Measurements from ENCODE around the gene WAS.
"Not testable (repeated sequence)": the region's sequence is repeated elsewhere in the genome, so short reads cannot be mapped to it uniquely, and the experiment has no call there.

Gene WAS

DNA sequence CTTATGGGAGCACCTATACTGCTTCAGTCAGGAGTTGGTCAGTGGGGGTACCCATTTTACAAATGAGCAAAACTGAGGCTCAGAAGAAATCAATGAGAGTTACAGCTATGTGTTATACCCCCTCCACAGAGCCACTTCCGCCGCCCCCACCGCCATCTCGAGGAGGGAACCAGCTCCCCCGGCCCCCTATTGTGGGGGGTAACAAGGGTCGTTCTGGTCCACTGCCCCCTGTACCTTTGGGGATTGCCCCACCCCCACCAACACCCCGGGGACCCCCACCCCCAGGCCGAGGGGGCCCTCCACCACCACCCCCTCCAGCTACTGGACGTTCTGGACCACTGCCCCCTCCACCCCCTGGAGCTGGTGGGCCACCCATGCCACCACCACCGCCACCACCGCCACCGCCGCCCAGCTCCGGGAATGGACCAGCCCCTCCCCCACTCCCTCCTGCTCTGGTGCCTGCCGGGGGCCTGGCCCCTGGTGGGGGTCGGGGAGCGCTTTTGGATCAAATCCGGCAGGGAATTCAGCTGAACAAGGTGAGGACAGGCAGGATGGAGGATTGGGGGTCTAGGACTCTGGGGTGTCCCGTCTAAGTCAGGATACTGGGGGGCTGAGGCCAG, 5.0 kb downstream of the WAS start:
- DNase-seq, result no peak

GRCh38 chrX:48689208-48689920, 5.8 kb downstream of the WAS start:
- no peak for DNase-seq

GRCh38 chrX:48691746-48692145, 8.1 kb downstream of the WAS start:
- not testable (repeated sequence) for DNase-seq

DNA sequence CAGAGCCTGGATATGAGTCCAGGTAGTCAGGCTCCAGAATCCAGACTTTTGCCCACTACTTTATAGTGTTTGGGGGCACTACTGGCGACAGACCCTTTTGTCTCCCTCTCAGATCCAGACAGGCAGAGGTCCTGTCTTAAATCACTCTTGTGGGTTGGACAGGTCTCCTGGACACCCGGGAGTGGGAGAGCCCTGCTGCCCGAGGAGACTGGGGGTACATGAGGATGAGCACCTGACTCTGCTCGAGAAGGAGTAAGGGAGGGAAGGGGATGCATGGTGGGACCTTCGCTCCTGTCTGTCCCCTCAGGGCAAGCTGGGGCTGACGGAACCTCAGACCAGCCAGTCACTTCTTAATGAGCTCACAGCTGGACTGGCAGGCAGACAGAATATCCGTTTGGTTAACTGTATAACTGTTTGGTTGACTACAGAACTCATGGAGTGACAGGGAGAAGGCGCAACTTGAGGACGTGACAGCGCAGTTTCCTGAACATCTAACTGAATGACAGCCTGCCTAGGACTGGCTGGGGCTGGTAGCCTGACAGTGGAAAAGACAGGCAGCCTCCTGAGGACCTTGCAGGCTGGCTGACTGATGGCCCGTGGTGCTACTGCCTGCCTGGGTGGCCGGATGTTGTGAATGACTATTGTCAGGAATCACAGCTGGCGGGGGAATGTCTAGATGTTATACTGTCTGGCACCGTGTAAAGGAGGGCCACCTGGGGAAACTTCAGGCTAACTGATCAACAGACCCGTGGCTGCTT, 11.4 kb downstream of the WAS start:
- DNase-seq, result no peak

GRCh38 chrX:48695534-48695896, 11.9 kb downstream of the WAS start:
- DNase-seq, result no peak

GRCh38 chrX:48695925-48696300, 12.3 kb downstream of the WAS start:
- DNase-seq, result no peak

DNA sequence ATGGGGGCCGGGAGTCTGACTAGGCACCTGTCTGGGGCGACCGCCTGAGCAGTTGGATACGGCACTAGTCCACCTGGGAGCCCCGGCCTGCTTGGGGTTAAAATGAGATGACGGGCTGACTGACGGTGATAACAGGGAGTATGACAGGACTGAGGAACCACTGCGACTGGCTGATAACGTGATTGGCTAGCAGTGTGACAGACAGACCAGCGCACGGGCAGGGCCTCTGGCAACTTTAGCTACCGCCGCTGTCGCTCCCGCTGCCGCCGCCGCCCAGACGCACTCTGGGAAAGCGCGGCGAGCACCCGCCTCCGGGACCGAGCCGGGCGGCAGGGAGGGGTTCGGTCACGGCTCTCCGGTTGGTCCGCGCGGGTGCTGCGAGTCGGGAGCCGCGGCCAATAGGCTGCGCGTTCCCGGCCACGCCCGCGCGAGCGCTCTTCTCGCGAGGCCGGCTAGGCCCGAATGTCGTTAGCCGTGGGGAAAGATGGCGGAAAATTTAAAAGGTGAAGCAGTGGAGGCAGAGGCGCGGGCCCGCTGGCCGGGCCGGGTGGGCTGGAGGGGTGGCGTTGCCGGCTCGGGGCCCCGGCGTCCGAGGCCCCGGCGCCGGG, 12.8 kb downstream of the WAS start, which contains the start of gene SUV39H1:
TSS of gene SUV39H1 (plus strand) at position 434 of the 608 bp plus-strand sequence. CDS start at position 485, 51 bp downstream.
- peak; percentile 87 for DNase-seq

DNA sequence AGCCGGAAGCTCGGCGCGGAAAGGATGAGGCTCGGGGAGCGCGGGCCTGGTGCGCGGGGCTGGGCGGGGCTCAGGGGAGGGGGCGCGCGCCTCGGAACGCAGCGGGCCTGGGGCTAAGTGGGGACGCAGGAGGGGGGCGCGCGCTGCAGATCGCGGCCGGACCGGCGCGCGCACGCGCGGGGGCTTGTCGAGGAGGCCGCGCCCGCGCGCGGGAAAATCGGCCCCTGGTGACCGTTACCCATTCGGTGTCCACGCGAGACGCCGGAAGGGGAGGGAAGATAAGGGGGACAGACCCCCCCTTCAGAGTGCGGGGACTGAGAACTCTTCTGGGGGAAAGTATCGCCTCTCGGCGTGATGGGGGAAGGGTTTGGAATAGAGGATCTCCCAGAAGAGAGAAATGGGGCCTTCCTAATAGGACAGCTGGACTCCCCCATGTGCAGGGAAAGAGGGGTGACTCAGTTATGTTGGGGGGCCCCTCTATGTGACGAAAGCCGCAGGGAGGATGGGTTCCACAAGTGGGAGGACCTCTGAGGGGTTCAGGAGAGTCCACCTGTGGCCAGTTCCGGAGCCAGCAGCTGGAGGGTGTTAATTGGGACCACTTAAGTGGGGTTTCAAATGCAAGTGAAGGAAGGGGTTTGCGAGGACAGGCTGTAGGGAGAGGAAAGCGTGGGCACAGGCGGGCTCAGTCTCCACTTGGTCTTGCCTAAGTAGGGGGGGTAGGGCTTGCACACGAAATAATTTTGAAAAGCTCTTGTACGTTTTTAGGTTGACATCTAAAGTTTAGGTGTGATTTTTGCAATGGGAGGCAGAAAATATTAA, 13.5 kb downstream of the WAS start:
- no peak for DNase-seq

- no peak for DNase-seq
Measured at GRCh38 chrX:48698306-48698705, 14.7 kb downstream of the WAS start.

DNA sequence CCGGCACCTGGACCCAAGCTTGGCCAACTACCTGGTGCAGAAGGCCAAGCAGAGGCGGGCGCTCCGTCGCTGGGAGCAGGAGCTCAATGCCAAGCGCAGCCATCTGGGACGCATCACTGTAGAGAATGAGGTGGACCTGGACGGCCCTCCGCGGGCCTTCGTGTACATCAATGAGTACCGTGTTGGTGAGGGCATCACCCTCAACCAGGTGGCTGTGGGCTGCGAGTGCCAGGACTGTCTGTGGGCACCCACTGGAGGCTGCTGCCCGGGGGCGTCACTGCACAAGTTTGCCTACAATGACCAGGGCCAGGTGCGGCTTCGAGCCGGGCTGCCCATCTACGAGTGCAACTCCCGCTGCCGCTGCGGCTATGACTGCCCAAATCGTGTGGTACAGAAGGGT, 16.6 kb downstream of the WAS start:
- no peak for DNase-seq

DNA sequence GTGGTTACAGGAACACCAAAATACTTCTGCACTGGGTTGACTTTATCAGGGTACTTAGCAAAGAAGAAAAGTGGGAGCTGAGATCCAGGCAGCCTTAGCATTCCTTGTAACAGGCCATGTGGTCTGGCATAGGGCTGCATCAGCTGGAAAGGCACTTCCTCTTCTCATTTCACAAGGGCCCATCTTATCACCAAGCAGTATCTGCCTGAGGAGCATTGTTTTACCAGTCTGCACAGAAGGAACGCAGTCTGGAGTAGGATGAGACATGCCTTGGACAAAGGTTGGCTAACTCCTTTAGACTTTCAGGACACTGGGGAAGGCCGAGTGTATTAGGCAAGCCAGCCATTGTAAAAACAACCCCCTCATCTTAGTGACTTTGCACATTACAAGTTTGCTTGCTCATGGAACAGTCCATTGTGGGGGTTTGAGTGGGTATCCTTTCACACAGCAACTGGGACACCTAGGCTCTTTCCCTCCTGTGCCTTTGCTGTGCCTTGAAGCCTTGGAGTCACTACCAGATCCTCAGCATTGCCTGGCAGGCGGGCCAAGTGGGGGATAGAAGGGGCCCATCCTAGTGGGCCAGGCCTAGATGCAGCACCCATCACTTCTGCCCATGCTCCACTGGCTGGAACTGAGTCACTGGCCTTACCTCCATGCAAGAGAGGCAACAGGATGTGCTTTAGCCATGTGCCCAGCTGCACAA, 17.5 kb downstream of the WAS start:
- DNase-seq, result no peak

DNA sequence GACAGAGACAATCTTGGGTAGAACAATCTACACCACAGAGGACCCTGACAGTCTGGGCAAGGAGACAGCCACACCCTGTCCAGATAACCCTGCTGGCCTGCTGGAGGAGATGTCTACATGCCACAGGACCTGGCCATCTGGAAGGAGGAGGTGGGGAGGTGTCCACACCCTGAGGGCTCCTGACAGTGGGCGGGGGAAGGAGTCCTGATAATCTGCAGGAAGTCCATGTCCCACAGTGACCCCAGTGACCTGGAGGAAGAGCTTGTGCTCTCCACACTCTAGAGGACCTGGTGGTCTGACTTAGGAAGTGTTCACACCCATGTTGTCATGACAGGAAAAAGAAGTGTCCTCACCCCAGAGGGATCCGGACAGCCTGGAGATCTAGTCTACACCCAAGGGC, 18.4 kb downstream of the WAS start:
- DNase-seq, result no peak

GRCh38 chrX:48702716-48703115, 19.1 kb downstream of the WAS start:
- DNase-seq, result no peak

DNA sequence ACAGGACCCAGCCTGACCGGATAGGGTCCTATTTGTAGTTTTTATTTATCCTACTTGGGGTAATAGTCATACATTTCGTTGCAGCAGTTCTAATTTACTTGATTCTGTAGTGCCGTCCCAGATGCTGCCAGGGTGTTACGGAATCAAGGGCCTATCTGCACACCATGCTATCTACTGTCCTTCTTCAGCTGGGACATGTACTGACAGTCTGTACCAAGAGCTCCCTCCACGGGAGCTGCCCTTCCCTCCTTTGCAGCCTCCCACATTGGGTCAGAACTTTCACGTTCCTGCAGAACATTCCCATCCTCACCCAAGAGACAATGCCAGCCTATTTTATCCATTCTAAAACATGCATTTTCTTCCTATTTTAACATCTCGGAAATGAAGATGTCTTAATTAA, 19.6 kb downstream of the WAS start:
- no peak for DNase-seq

GRCh38 chrX:48703642-48704481, 20.3 kb downstream of the WAS start:
- no peak for DNase-seq

DNA sequence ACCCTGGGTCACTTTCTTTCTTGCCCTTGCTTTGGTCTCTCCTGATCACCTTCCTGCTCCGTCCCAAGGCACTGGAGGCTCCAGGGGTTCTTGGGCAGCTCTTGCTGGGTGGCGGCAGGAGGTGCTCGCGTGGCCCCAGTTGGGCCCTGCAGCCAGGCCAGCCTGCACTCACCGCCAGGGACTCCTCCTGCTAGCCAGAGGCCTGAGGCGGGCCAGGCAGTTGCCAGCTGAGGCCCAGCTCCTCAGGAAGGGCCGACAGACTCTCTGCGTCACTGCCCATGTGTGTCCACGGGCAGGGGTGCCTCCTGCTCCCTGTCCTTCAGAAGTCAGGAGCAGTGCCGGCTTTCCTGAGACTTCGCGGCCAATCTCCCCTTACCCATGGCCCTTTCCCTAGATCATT, 22.3 kb downstream of the WAS start:
- no peak for DNase-seq

DNA sequence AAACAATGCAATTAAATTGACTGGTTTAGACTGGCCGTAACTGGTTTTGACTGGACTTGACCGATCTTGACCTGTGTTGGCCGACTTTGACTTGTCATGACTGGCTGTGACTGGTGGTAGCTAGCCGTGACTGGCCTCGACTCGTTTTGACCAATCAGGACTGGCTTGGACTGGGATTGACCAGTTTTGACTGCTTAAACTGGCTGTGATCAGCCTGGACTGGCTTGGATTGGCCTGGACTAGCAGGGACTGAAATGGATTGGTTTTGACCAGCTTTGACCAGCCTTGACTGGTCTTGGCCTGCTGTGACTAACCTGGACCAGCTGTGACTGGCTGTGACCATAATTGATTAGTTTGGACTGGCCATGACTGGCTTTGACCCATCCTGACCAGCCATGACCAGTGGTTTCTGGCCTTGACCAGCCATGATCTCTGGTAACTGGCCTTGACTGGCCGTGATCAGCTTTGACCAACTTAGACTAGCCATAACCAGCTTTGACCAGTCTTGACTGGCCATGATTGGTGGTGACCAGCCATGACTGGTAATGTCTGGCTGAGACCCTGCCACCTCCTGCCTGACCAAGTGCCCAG, 26.0 kb downstream of the WAS start:
- no peak for DNase-seq

GRCh38 chrX:48711162-48711928, 27.7 kb downstream of the WAS start:
- no peak for DNase-seq

DNA sequence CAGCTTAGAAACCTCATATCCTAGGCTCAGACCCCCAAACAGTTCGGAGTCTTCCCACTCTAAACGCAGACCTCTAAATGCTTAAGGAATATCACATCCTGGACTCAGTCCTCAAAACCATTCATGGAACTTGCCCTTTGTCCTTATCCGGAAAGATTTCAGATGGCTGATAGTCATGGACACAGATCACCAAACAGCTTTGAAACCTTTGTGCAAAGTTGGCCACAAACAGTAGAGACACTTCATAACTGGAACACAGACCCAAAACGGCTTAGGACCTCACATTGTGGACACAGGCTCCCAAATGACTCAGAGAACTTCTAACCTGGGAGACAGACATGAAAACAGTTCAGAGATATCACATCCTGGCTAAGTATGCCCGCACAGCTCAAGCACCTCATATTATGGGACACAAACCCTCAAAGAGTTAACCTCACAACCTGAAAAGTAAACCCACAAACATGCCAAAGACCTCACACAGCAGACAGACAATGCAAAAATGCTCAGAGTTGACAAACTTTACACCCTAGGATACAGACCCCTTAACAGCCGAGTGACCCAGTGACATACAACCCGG, 28.4 kb downstream of the WAS start:
- no peak for DNase-seq

GRCh38 chrX:48713847-48714246, 30.2 kb downstream of the WAS start:
- no peak for DNase-seq

Measured in CD4-positive, alpha-beta T cell treated with Interleukin-4 for 4 hours (primary cell).